Brain microvascular endothelial cell (primary cell): Measurements from ENCODE around the gene PALS1.
A peak's percentile ranks its signal among the peaks of the same experiment; 100 is the strongest.

ENCODE experiments used
- DNase-seq: peaks from one replicate; pipeline ENCODE4 v3.0.0-alpha.2; 2020
- H3K27ac ChIP-seq: fragments of 250-450 bp; sonication (Bioruptor Pico); 2 replicates; pipeline ENCODE4 v1.5.1; 2020; ENCODE audit warnings: mild to moderate bottlenecking, moderate library complexity
- H3K27me3 ChIP-seq: fragments of 250-450 bp; sonication (Bioruptor Pico); replicated peaks from 2 replicates; pipeline ENCODE4 v1.5.1; 2020; ENCODE audit warnings: mild to moderate bottlenecking
- H3K36me3 ChIP-seq: fragments of 250-450 bp; sonication (Bioruptor Pico); replicated peaks from 2 replicates; pipeline ENCODE4 v1.5.1; 2020; ENCODE audit warnings: mild to moderate bottlenecking
- H3K4me3 ChIP-seq: 2 replicates; pipeline ENCODE4 v1.5.1; 2011; ENCODE audit warnings: low read depth, mild to moderate bottlenecking, control low read depth, low read length, moderate library complexity
- CTCF ChIP-seq: IDR thresholded peaks from 2 replicates; pipeline ENCODE4 v1.5.1; 2011; ENCODE audit warnings: low read depth, mild to moderate bottlenecking, moderate library complexity, low read length, control low read depth, inconsistent platforms; ENCODE audit errors: missing control alignments
- in situ Hi-C: cut with HindIII; loops from 2 replicates; pipeline ENCODE4 v1.10.0; 2017; ENCODE audit warnings: low sequenced_read_pairs, low pct_ligation_motif_present

The PALS1 gene

GRCh38 chr14:67232066-67232465 lies 9.2 kb upstream of the PALS1 start:
- in situ Hi-C loops: no loop called here
- H3K4me3 ChIP-seq: no peak overlapping the region
- no peak overlapping the region for H3K27ac ChIP-seq
- TF ChIP-seq CTCF: no peak
- no peaks in the 10 kb centered on the region for H3K27me3 ChIP-seq
- no peaks in the 10 kb centered on the region for H3K36me3 ChIP-seq
- no peak for DNase-seq

- Histone ChIP-seq H3K36me3 (no peaks in the 10 kb centered on the region), H3K27ac (no peak overlapping the region), H3K4me3 (no peak overlapping the region), H3K27me3 (no peaks in the 10 kb centered on the region)
- no peak for TF ChIP-seq CTCF
- in situ Hi-C loops: no loop called here
- DNase-seq: no peak
These were observed 8.6 kb upstream of the PALS1 start for GRCh38 chr14:67232621-67233020.

GRCh38 chr14:67237591-67237990 lies 3.6 kb upstream of the PALS1 start:
- Histone ChIP-seq H3K4me3 (no peak overlapping the region), H3K27me3 (no peaks in the 10 kb centered on the region), H3K36me3 (no peaks in the 10 kb centered on the region), H3K27ac (no peak overlapping the region)
- DNase-seq: no peak
- no peak for TF ChIP-seq CTCF
- in situ Hi-C loops: no loop called here

GRCh38 chr14:67239582-67239981 lies 1.7 kb upstream of the PALS1 start:
- H3K27ac ChIP-seq: no peak overlapping the region
- no peaks in the 10 kb centered on the region for H3K27me3 ChIP-seq
- TF ChIP-seq CTCF: no peak
- H3K4me3 ChIP-seq: no peak overlapping the region
- no peaks in the 10 kb centered on the region for H3K36me3 ChIP-seq
- no peak for DNase-seq
- in situ Hi-C loops: no loop called here

GRCh38 chr14:67240168-67240932 lies 885 bp upstream of the PALS1 start:
- peak overlapping the region; percentile 69 for H3K4me3 ChIP-seq
- H3K27ac ChIP-seq: peak overlapping the region; percentile 53
- TF ChIP-seq CTCF: no peak
- in situ Hi-C loops: no loop called here
- H3K36me3 ChIP-seq: no peaks in the 10 kb centered on the region
- DNase-seq: peak; percentile 11
- no peaks in the 10 kb centered on the region for H3K27me3 ChIP-seq

GRCh38 chr14:67240978-67241410 lies 241 bp upstream of the PALS1 start:
- peak; percentile 94 for DNase-seq
- Histone ChIP-seq H3K36me3 (no peaks in the 10 kb centered on the region), H3K27ac (peak overlapping the region; percentile 98), H3K4me3 (peak overlapping the region; percentile 85), H3K27me3 (no peaks in the 10 kb centered on the region)
- in situ Hi-C loops: no loop called here
- no peak for TF ChIP-seq CTCF
